OCI-LY3 (cell line): Measurements from ENCODE around the gene SIVA1.

Experiments used
- H2AFZ ChIP-seq: fragments of 200-600, 300-600 bp; shearing (Covaris generic); 2 replicates; pipeline ENCODE4 v1.6.0; 2014; ENCODE audit warnings: antibody characterized with exemption, low read depth, low read length
- H3K27ac ChIP-seq: fragments of 200-600, 300-600 bp; sonication (generic); 2 replicates; pipeline ENCODE4 v1.5.1; 2014; ENCODE audit warnings: mild to moderate bottlenecking, low read length, moderate library complexity, mixed read lengths
- H3K27me3 ChIP-seq: fragments of 200-600, 300-600 bp; sonication (generic); 2 replicates; pipeline ENCODE4 v1.6.1; 2014; ENCODE audit warnings: low read depth, low read length, mixed read lengths
- H3K36me3 ChIP-seq: fragments of 200-600, 300-600 bp; sonication (generic); replicated peaks from 2 replicates; pipeline ENCODE3; 2014; ENCODE audit warnings: low read depth, low read length, mixed read lengths
- H3K4me1 ChIP-seq: fragments of 300-600, 200-600 bp; sonication (generic); 2 replicates; pipeline ENCODE4 v1.6.1; 2014; ENCODE audit warnings: low read length, mixed read lengths
- H3K4me2 ChIP-seq: fragments of 200-600, 300-600 bp; sonication (generic); 2 replicates; pipeline ENCODE4 v1.6.1; 2014; ENCODE audit warnings: low read length, mixed read lengths
- H3K4me3 ChIP-seq: fragments of 300-600, 200-600 bp; sonication (generic); 2 replicates; pipeline ENCODE4 v1.5.1; 2014; ENCODE audit warnings: antibody characterized with exemption, mild to moderate bottlenecking, low read length, moderate library complexity
- H3K79me2 ChIP-seq: fragments of 300-600, 200-600 bp; shearing (Covaris generic); 2 replicates; pipeline ENCODE4 v1.6.1; 2014; ENCODE audit warnings: mild to moderate bottlenecking, low read length, mixed read lengths
- H3K9ac ChIP-seq: fragments of 300-600, 200-600 bp; shearing (Covaris generic); 2 replicates; pipeline ENCODE4 v1.6.0; 2014; ENCODE audit warnings: mild to moderate bottlenecking, low read length, moderate library complexity
- H3K9me3 ChIP-seq: fragments of 200-600, 300-600 bp; shearing (Covaris generic); 2 replicates; pipeline ENCODE4 v1.6.1; 2014; ENCODE audit warnings: low read length, mixed read lengths; ENCODE audit not compliant: insufficient read depth
- H4K20me1 ChIP-seq: fragments of 200-600, 300-600 bp; sonication (generic); 2 replicates; pipeline ENCODE4 v1.6.1; 2016; ENCODE audit warnings: low read length, mixed read lengths; ENCODE audit not compliant: insufficient read depth
- CTCF ChIP-seq: fragments of 200-600, 300-600 bp; sonication (generic); IDR thresholded peaks from 2 replicates; pipeline ENCODE4 v1.5.1; 2014; ENCODE audit warnings: antibody characterized with exemption, low read length, low read depth
- EZH2phosphoT487 ChIP-seq: fragments of 200-600 bp; shearing (Covaris generic); IDR thresholded peaks from 2 replicates; pipeline ENCODE4 v1.6.1; 2018; ENCODE audit warnings: antibody characterized with exemption, mixed run types, low read depth

The SIVA1 gene

DNA sequence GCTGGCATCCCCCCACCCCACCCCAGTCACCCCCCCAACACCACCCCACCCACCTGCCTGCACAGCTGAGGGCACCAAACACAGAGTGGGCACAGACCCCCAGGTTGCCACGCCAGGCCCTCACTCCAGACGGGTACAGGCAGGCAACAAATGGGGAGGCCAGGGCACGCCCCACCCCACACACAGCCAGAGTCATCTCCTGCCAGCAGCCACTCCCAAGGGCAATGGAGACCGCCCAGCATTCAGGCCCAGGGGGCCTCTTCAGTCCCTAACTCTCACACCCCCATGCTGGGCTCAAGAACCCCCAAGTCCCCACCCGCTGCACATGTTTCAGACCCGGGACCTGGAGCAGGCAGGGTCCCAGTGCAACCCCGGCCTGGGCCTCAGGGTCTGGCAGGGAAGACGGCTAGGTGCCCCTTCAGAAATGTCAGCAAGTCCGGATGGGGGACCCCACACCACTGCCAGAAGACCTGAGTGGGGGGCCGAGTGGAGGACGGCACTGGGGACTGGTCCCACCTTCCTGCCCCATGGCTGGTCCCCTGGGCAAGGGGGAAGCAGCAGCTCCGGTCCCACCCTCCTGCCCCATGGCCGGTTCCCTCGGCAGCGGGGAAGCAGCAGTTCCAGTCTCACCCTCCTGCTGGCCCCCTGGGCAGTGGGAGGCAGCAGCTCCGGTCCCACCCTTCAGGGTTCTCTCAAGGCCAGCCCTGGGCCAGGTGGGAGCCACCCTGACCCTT is 30.7 kb downstream of the SIVA1 start:
- Histone ChIP-seq H3K9ac (no peak overlapping the region), H3K36me3 (peaks cover 4% of the 10 kb centered on the region), H3K4me2 (no peak overlapping the region), H3K4me3 (no peak overlapping the region), H3K27me3 (no peaks in the 10 kb centered on the region), H3K79me2 (peaks cover 19% of the 10 kb centered on the region; the same call in 1 of the 2 replicates), H4K20me1 (peaks cover 26% of the 10 kb centered on the region; the same call in 1 of the 2 replicates), H3K27ac (no peak overlapping the region), H3K4me1 (no peaks in the 10 kb centered on the region), H3K9me3 (no peaks in the 10 kb centered on the region), H2AFZ (no peak overlapping the region)
- TF ChIP-seq EZH2phosphoT487 (no peak), CTCF (no peak)

- Histone ChIP-seq H3K36me3 (peaks cover 4% of the 10 kb centered on the region), H3K9ac (no peak overlapping the region), H3K4me2 (no peak overlapping the region)
These were observed 31.2 kb downstream of the SIVA1 start for GRCh38 chr14:104784218-104784568.

DNA sequence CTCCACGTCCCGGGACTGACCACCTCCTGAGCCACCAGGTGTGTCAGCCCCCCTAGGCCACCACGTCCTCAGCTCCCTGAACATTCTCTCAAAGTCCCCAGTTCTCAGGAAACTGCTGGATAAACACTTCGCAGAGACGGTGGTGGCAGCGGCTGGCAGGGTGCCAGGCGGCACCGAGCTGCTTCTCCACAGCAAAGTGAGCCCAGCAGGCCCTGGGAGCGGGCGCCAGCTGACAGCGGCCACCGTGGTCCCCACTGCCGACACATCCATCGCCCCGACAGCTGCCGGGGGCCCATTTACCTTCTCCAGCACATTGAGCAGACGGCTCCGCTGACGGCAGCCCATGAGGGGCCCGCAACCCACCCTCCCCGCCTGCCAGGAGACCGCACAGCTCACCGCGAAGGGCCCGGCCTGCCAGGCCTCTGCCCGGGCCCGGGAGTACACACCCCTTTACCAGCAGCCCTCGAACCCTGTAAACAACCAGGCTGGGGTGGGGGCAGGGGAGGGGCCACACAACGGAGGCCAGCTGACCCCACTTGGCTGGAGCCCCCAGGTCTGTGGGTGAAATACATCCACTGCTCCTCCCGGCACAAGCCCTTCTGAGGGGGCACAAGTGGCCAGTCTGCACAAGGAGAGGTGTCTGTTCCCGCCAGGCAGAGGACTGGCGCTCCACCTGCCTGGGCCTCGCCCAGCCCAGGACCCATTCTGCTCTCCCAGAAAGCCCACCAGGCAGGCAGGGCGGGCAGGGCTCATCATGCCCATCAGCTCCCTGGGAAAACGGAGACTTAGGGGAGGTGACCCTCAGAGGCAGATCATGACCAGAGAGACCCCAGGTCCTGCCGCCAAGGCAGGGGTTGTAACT is 32.1 kb downstream of the SIVA1 start:
- H3K4me1 ChIP-seq: no peaks in the 10 kb centered on the region

More at GRCh38 chr14:104784218-104784568, 31.2 kb downstream of the SIVA1 start:
- no peak for TF ChIP-seq EZH2phosphoT487
- Histone ChIP-seq H3K9me3 (no peaks in the 10 kb centered on the region), H3K4me1 (no peaks in the 10 kb centered on the region), H2AFZ (no peak overlapping the region), H4K20me1 (peaks cover 29% of the 10 kb centered on the region; the same call in 1 of the 2 replicates), H3K27ac (no peak overlapping the region), H3K4me3 (no peak overlapping the region), H3K27me3 (no peaks in the 10 kb centered on the region), H3K79me2 (peaks cover 25% of the 10 kb centered on the region; the same call in 1 of the 2 replicates)

GRCh38 chr14:104785708-104786080 is 32.7 kb downstream of the SIVA1 start:
- no peak overlapping the region for H2AFZ ChIP-seq
- peaks cover 42% of the 10 kb centered on the region for H4K20me1 ChIP-seq
- H3K9ac ChIP-seq: no peak overlapping the region
- H3K27me3 ChIP-seq: no peaks in the 10 kb centered on the region
- H3K4me2 ChIP-seq: no peak overlapping the region
- H3K79me2 ChIP-seq: peaks cover 38% of the 10 kb centered on the region
- H3K4me3 ChIP-seq: no peak overlapping the region
- no peak overlapping the region for H3K27ac ChIP-seq
- no peaks in the 10 kb centered on the region for H3K4me1 ChIP-seq
- H3K9me3 ChIP-seq: no peaks in the 10 kb centered on the region
- H3K36me3 ChIP-seq: peaks cover 4% of the 10 kb centered on the region
- TF ChIP-seq CTCF (no peak), EZH2phosphoT487 (no peak)

More for the DNA sequence above, 32.1 kb downstream of the SIVA1 start:
- H3K4me2 ChIP-seq: no peak overlapping the region
- H3K9me3 ChIP-seq: no peaks in the 10 kb centered on the region
- peaks cover 38% of the 10 kb centered on the region; the same call in 1 of the 2 replicates for H4K20me1 ChIP-seq
- H3K9ac ChIP-seq: no peak overlapping the region
- no peak overlapping the region for H2AFZ ChIP-seq
- H3K27ac ChIP-seq: no peak overlapping the region
- no peak overlapping the region for H3K4me3 ChIP-seq
- H3K36me3 ChIP-seq: peaks cover 4% of the 10 kb centered on the region
- peaks cover 33% of the 10 kb centered on the region; the same call in 1 of the 2 replicates for H3K79me2 ChIP-seq
- H3K27me3 ChIP-seq: no peaks in the 10 kb centered on the region
- no peak for TF ChIP-seq EZH2phosphoT487
